ENCODE data around the gene SLC35E1. TPM values are rescaled to one million over a fixed set of nuclear protein-coding genes. Genes with fewer than 3 reads are reported as not detected.

The SLC35E1 gene
- total RNA-seq, 4 donors from 2014 or later: 31.0 to 56.1 (median 42.8) TPM

GRCh38 chr19:16594131-16594586 lies 21.9 kb upstream of the SLC35E1 start:
- DNase-seq: peak; percentile 49
- in situ Hi-C loops (cut with MboI; ENCODE audit: low pct_ligation_motif_present in 1 of 4, low pct_unique_long_range_greater_than_20kb in 1 of 4, low sequenced_read_pairs in 3 of 4): no loop called here
- Histone ChIP-seq H3K4me3 (no peak overlapping the region), H3K36me3 (no peaks in the 10 kb centered on the region), H3K4me1 (peaks cover 3 to 53% (median 15%) of the 10 kb centered on the region in 4 donors), H3K27ac (peak overlapping the region in 1 of 4 donors; percentile 19), H3K9me3 (no peaks in the 10 kb centered on the region), H3K27me3 (no peaks in the 10 kb centered on the region)
- WGBS, 2 donors (ENCODE audit: low coverage in 1 of 2): 77% methylated on average over 10 of the region's 10 CpGs; no CpG with 5 or more reads in 1 of the 2 donors
- TF ChIP-seq POLR2AphosphoS5 (IDR thresholded peaks at IDR 0.05) (no peak), EP300 (IDR thresholded peaks at IDR 0.05; ENCODE audit: low read depth) (no peak), CTCF (IDR thresholded peaks at IDR 0.05) (no peak), POLR2A (IDR thresholded peaks at IDR 0.05) (no peak)
- intact Hi-C loops (cut with DNase I; ENCODE audit: low total_unique reads): no loop called here

GRCh38 chr19:16593181-16593580 lies 21.0 kb upstream of the SLC35E1 start:
- TF ChIP-seq POLR2AphosphoS5 (IDR thresholded peaks at IDR 0.05) (no peak), POLR2A (IDR thresholded peaks at IDR 0.05) (no peak), CTCF (IDR thresholded peaks at IDR 0.05) (no peak), EP300 (IDR thresholded peaks at IDR 0.05; ENCODE audit: low read depth) (no peak)
- Histone ChIP-seq H3K27me3 (no peaks in the 10 kb centered on the region), H3K4me3 (no peak overlapping the region), H3K27ac (no peak overlapping the region), H3K9me3 (no peaks in the 10 kb centered on the region), H3K36me3 (no peaks in the 10 kb centered on the region), H3K4me1 (peaks cover 10 to 54% (median 19%) of the 10 kb centered on the region in 4 donors)
- WGBS, 2 donors (ENCODE audit: low coverage in 1 of 2): 88 to 92% methylated on average over 2 to 4 of the region's 4 CpGs
- intact Hi-C loops (cut with DNase I; ENCODE audit: low total_unique reads) (no loop called here), in situ Hi-C loops (cut with MboI; ENCODE audit: low pct_ligation_motif_present in 1 of 4, low pct_unique_long_range_greater_than_20kb in 1 of 4, low sequenced_read_pairs in 3 of 4) (no loop called here)
- no peak for DNase-seq

- H3K4me1 ChIP-seq: peaks cover 13 to 66% (median 31%) of the 10 kb centered on the region in 4 donors
- 82 to 100% methylated on average over 1 to 10 of the region's 10 CpGs for WGBS, 2 donors (ENCODE audit: low coverage in 1 of 2)
- H3K4me3 ChIP-seq: no peak overlapping the region
- H3K36me3 ChIP-seq: no peaks in the 10 kb centered on the region
- no peaks in the 10 kb centered on the region for H3K27me3 ChIP-seq
- H3K9me3 ChIP-seq: no peaks in the 10 kb centered on the region
- intact Hi-C loops (cut with DNase I; ENCODE audit: low total_unique reads) (no loop called here), in situ Hi-C loops (cut with MboI; ENCODE audit: low pct_ligation_motif_present in 1 of 4, low pct_unique_long_range_greater_than_20kb in 1 of 4, low sequenced_read_pairs in 3 of 4) (no loop called here)
- TF ChIP-seq POLR2A (IDR thresholded peaks at IDR 0.05): no peak
- no peak for TF ChIP-seq EP300 (IDR thresholded peaks at IDR 0.05; ENCODE audit: low read depth)
- TF ChIP-seq POLR2AphosphoS5 (IDR thresholded peaks at IDR 0.05): no peak
- no peak for TF ChIP-seq CTCF (IDR thresholded peaks at IDR 0.05)
- no peak for DNase-seq
- H3K27ac ChIP-seq: no peak overlapping the region
Measured at GRCh38 chr19:16591803-16592556, 19.8 kb upstream of the SLC35E1 start.

GRCh38 chr19:16590876-16591802 lies 18.9 kb upstream of the SLC35E1 start:
- Histone ChIP-seq H3K27ac (no peak overlapping the region), H3K36me3 (no peaks in the 10 kb centered on the region), H3K4me1 (peaks cover 18 to 75% (median 40%) of the 10 kb centered on the region in 4 donors), H3K4me3 (no peak overlapping the region), H3K27me3 (no peaks in the 10 kb centered on the region), H3K9me3 (no peaks in the 10 kb centered on the region)
- intact Hi-C loops (cut with DNase I; ENCODE audit: low total_unique reads) (no loop called here), in situ Hi-C loops (cut with MboI; ENCODE audit: low pct_ligation_motif_present in 1 of 4, low pct_unique_long_range_greater_than_20kb in 1 of 4, low sequenced_read_pairs in 3 of 4) (no loop called here)
- TF ChIP-seq POLR2AphosphoS5 (IDR thresholded peaks at IDR 0.05) (no peak), CTCF (IDR thresholded peaks at IDR 0.05) (no peak), EP300 (IDR thresholded peaks at IDR 0.05; ENCODE audit: low read depth) (no peak), POLR2A (IDR thresholded peaks at IDR 0.05) (no peak)
- WGBS, 2 donors (ENCODE audit: low coverage in 1 of 2): 85 to 91% methylated on average over 6 to 9 of the region's 9 CpGs
- no peak for DNase-seq

Measured in transverse colon (tissue), 4 donors.